ENCODE results near the gene C19orf47. TPM values are rescaled to one million over a fixed set of nuclear protein-coding genes. Genes with fewer than 3 reads are reported as not detected.

The C19orf47 gene
- polyA plus RNA-seq, 4 donors: 5.1 to 13.2 (median 7.4) TPM

DNA sequence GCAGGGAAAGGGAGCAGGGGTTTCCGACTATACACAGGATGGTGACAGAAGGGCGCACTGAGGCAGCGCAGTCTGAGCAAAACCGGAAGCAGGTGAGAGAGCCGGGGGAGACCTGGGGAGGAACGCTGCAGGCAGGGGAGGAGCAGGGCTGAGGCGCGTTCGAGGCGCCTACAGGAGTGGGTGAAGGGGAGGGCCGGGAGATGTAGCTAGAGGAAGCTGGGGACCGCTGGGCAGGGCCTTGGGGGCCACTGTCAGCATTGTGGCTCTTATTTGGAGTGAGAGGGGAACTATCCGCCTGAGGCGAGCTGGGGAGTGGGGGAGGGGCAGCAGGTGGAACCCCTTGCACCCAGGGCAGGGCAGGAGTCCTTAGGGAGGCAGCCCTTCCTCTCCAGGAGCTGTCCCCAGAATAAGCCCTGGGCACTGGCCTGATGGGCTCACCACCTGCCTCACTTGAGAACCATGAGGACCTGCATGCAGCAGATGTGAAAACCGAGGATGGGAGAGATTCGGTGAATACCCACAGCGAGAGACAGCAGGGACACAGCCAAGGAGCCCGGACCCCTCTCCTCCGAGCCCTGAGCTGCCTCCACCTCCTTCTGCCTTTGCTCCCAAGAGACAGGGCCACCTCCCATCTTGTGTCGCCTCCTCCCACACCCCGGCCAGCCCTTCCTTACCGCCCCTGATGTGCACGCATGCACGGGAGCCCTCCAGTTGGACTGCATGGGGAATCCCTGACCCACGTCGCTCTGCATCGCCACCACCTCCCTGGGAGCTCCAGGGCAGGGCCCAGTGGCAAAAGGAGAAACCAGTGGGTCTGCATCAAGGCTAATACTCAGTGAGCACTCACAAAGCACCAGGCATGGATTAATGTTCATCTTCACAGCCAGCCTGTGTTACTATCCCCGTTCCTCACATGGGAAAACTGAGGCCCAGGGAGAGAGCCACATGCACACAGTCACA lies 73.3 kb downstream of the C19orf47 start:
- FAIRE-seq (no peak), DNase-seq (no peak)
- Histone ChIP-seq H3K27me3 (ENCODE audit: control insufficient read depth in 3 of 3, insufficient read depth in 3 of 3, low read length in 3 of 3) (no peaks in the 10 kb centered on the region), H3K4me1 (ENCODE audit: control insufficient read depth in 3 of 3, insufficient read depth in 2 of 3, low read depth in 1 of 3, low read length in 2 of 3) (peaks cover 3 to 24% (median 6%) of the 10 kb centered on the region in 3 donors), H3K4me3 (ENCODE audit: low read depth in 1 of 3, low read length in 3 of 3) (no peak overlapping the region), H3K36me3 (ENCODE audit: control insufficient read depth in 3 of 3, insufficient read depth in 2 of 3, low read depth in 1 of 3, low read length in 3 of 3) (peaks cover 0 to 62% (median 0%) of the 10 kb centered on the region in 3 donors), H3K27ac (ENCODE audit: low read depth in 1 of 3, low read length in 2 of 3) (no peak overlapping the region), H3K9me3 (ENCODE audit: control insufficient read depth in 2 of 2, insufficient read depth in 1 of 2, low read depth in 1 of 2, low read length in 1 of 2) (no peaks in the 10 kb centered on the region)
- WGBS, 3 donors: 61 to 76% (median 70%) methylated on average over 28 of the region's 28 CpGs

DNA sequence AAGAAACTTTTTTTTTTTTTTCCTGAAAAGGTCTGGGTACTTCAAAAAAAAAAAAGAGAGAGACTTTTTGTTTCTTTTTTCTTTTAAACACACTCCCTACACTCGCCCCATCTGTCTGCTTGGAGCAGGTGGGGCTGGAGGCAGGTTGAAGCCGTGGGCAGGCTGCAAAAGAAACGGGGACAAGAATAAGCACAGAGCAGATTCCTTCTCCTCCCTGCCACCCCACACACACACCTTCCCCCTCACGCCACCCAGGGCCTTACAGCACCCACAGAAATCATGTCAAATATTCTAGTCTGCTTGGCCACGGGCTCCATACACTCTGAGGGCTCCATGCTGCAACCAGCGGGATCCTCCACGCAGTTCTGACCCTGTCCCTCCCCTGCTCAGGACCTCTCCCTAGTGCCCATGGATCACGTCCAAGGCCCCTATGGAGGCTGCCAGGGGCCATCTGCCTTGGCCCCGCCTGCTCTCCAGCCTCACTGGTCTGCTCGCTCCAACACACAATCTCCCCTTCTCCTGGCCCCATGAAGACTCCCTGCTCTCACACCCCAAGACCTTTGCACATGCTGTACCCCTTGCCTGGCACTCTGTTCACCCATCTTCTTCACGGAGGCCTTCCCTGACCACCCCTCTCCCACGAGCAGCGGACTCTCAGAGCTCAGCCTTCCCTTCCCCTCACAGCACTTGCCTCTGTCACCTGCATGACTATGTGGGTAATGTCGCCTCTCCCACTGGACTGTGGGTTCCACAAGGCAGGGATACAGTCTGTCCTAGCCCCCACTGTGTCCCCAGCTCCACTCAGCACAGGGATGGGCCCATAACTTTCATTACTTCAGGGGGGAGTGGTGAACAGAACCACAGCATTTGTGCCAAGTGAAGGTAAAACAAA lies 74.5 kb downstream of the C19orf47 start:
- peaks cover 0 to 13% (median 2%) of the 10 kb centered on the region in 3 donors for H3K4me1 ChIP-seq (ENCODE audit: control insufficient read depth in 3 of 3, insufficient read depth in 2 of 3, low read depth in 1 of 3, low read length in 2 of 3)
- no peak for FAIRE-seq
- H3K27ac ChIP-seq (ENCODE audit: low read depth in 1 of 3, low read length in 2 of 3): no peak overlapping the region
- 44 to 62% (median 48%) methylated on average over 14 of the region's 14 CpGs for WGBS, 3 donors
- H3K4me3 ChIP-seq (ENCODE audit: low read depth in 1 of 3, low read length in 3 of 3): no peak overlapping the region
- H3K36me3 ChIP-seq (ENCODE audit: control insufficient read depth in 3 of 3, insufficient read depth in 2 of 3, low read depth in 1 of 3, low read length in 3 of 3): peaks cover 0 to 63% (median 0%) of the 10 kb centered on the region in 3 donors
- no peak for DNase-seq
- H3K9me3 ChIP-seq (ENCODE audit: control insufficient read depth in 2 of 2, insufficient read depth in 1 of 2, low read depth in 1 of 2, low read length in 1 of 2): no peaks in the 10 kb centered on the region
- no peaks in the 10 kb centered on the region for H3K27me3 ChIP-seq (ENCODE audit: control insufficient read depth in 3 of 3, insufficient read depth in 3 of 3, low read length in 3 of 3)

DNA sequence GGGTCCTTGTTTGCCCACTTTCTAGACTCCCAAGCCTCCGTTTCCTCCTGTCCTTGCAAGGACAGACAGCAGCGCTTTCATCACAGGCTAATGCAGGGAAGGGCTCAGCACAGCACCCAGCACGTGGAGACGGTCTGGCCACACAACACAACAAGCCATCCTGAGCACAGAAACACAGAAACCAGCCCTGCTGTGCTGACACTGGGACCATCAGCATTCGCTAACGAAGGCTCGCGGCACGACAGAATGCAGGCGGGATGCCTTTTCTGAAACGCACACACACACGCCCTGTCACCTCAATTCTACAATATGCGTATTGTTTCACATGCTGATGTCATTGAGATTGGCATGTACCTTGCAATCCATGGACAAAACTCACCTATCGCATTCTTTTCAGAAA lies 75.9 kb downstream of the C19orf47 start:
- FAIRE-seq (no peak), DNase-seq (no peak)
- H3K4me3 ChIP-seq (ENCODE audit: low read depth in 1 of 3, low read length in 3 of 3): no peak overlapping the region
- H3K27ac ChIP-seq (ENCODE audit: low read depth in 1 of 3, low read length in 2 of 3): no peak overlapping the region
- no peaks in the 10 kb centered on the region for H3K27me3 ChIP-seq (ENCODE audit: control insufficient read depth in 3 of 3, insufficient read depth in 3 of 3, low read length in 3 of 3)
- peaks cover 0 to 2% (median 0%) of the 10 kb centered on the region in 3 donors for H3K4me1 ChIP-seq (ENCODE audit: control insufficient read depth in 3 of 3, insufficient read depth in 2 of 3, low read depth in 1 of 3, low read length in 2 of 3)
- WGBS, 3 donors: 93 to 96% (median 93%) methylated on average over 14 of the region's 14 CpGs
- H3K9me3 ChIP-seq (ENCODE audit: control insufficient read depth in 2 of 2, insufficient read depth in 1 of 2, low read depth in 1 of 2, low read length in 1 of 2): no peaks in the 10 kb centered on the region
- peaks cover 0 to 63% (median 0%) of the 10 kb centered on the region in 3 donors for H3K36me3 ChIP-seq (ENCODE audit: control insufficient read depth in 3 of 3, insufficient read depth in 2 of 3, low read depth in 1 of 3, low read length in 3 of 3)

DNA sequence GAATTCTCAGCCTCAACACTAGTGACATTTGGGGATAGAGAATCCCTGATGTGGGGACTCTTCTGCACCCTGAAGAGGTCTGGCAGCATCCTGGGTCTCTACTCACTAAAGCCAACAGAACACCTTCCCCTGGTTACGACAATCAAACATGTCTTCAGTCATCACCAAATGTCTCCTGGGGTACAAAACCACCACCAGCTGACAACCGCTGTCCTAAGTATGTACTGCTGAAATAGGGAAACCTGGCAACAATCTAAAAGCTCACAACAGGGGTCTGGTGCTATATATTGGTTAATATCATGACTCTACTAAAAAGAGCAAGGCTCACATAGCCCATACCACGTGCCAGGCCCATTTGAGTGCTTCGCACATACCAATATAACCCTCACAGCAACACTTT lies 76.5 kb downstream of the C19orf47 start:
- Histone ChIP-seq H3K4me1 (ENCODE audit: control insufficient read depth in 3 of 3, insufficient read depth in 2 of 3, low read depth in 1 of 3, low read length in 2 of 3) (peaks cover 0 to 2% (median 0%) of the 10 kb centered on the region in 3 donors), H3K9me3 (ENCODE audit: control insufficient read depth in 2 of 2, insufficient read depth in 1 of 2, low read depth in 1 of 2, low read length in 1 of 2) (no peaks in the 10 kb centered on the region), H3K27me3 (ENCODE audit: control insufficient read depth in 3 of 3, insufficient read depth in 3 of 3, low read length in 3 of 3) (no peaks in the 10 kb centered on the region), H3K27ac (ENCODE audit: low read depth in 1 of 3, low read length in 2 of 3) (no peak overlapping the region), H3K4me3 (ENCODE audit: low read depth in 1 of 3, low read length in 3 of 3) (no peak overlapping the region), H3K36me3 (ENCODE audit: control insufficient read depth in 3 of 3, insufficient read depth in 2 of 3, low read depth in 1 of 3, low read length in 3 of 3) (peaks cover 0 to 63% (median 0%) of the 10 kb centered on the region in 3 donors)
- FAIRE-seq: no peak
- WGBS, 3 donors: 91 to 96% (median 93%) methylated on average over 4 of the region's 4 CpGs
- no peak for DNase-seq

DNA sequence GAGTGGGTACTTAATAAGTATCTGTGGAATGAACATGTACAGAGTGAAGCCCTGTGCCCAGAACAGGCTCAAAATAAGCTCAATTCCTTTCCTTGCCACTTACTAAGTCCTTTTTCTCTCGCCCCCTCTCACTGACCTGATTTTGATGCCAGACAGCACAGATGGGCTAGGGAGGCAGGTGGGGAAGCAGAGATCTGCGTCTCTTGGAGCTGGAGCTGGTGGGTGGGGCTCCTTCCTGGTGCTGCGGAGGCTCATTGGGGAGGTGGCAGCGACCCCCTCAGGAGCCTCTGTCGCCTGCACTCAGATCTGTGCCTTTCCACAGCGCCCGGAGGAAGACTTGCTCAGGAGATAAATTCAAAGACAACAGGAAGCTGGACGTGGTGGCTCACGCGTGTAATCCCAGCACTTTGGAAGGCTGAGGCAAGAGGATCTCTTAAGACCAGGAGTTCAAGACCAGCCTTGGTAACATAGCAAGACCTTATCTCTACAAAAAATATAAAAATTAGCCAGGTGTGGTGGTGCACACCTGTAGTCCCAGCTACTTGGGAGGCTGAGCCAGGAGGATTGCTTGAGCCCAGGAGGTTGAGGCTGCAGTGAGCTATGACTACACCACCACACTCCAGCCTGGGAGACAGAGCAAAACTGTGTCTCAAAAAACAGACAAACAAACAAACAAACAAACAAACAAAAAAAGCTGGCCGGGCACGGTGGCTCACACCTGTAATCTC lies 77.7 kb downstream of the C19orf47 start:
- peaks cover 0 to 2% (median 0%) of the 10 kb centered on the region in 3 donors for H3K4me1 ChIP-seq (ENCODE audit: control insufficient read depth in 3 of 3, insufficient read depth in 2 of 3, low read depth in 1 of 3, low read length in 2 of 3)
- H3K27me3 ChIP-seq (ENCODE audit: control insufficient read depth in 3 of 3, insufficient read depth in 3 of 3, low read length in 3 of 3): no peaks in the 10 kb centered on the region
- no peaks in the 10 kb centered on the region for H3K9me3 ChIP-seq (ENCODE audit: control insufficient read depth in 2 of 2, insufficient read depth in 1 of 2, low read depth in 1 of 2, low read length in 1 of 2)
- H3K36me3 ChIP-seq (ENCODE audit: control insufficient read depth in 3 of 3, insufficient read depth in 2 of 3, low read depth in 1 of 3, low read length in 3 of 3): peaks cover 0 to 66% (median 0%) of the 10 kb centered on the region in 3 donors
- no peak for DNase-seq
- no peak overlapping the region for H3K4me3 ChIP-seq (ENCODE audit: low read depth in 1 of 3, low read length in 3 of 3)
- WGBS, 3 donors: 83 to 89% (median 87%) methylated on average over 12 of the region's 12 CpGs
- no peak for FAIRE-seq
- no peak overlapping the region for H3K27ac ChIP-seq (ENCODE audit: low read depth in 1 of 3, low read length in 2 of 3)

Other genes starting within 250 kb of the C19orf47 start
- gene MAP3K10, start 157.0 kb downstream of the C19orf47 start, polyA plus RNA-seq: 1 to 10 TPM; 5.4 to 9.7 (median 6.9) TPM
- 1 to 10 TPM in 1 of 4 donors, under 1 TPM in 1, not detected in 2; 0.21 to 2.6 TPM for gene TTC9B, start 130.0 kb downstream of the C19orf47 start, polyA plus RNA-seq
- gene CCNP, start 121.7 kb downstream of the C19orf47 start, polyA plus RNA-seq: 1 to 10 TPM in 2 of 4 donors, under 1 TPM in 1, not detected in 1; 0.82 to 1.2 (median 1.1) TPM
- 10 to 100 TPM; 19.2 to 97.2 (median 48.5) TPM for gene AKT2, start 63.1 kb downstream of the C19orf47 start, polyA plus RNA-seq
- 100 to 1,000 TPM in 2 of 4 donors, 10 to 100 TPM in 2; 48.1 to 314 (median 93.6) TPM for gene PLD3, start 298 bp upstream of the C19orf47 start, polyA plus RNA-seq
- gene HIPK4, start 41.8 kb upstream of the C19orf47 start, polyA plus RNA-seq: under 1 TPM in 2 of 4 donors, not detected in 2; 0.07 TPM
- gene PRX, start 65.0 kb upstream of the C19orf47 start, polyA plus RNA-seq: 1 to 10 TPM in 2 of 4 donors, under 1 TPM in 2; 0.45 to 3.1 (median 1.3) TPM
- 10 to 100 TPM in 3 of 4 donors, 1 to 10 TPM in 1; 8.7 to 29.7 (median 22.6) TPM for gene SERTAD1, start 77.6 kb upstream of the C19orf47 start, polyA plus RNA-seq
- 10 to 100 TPM; 21.3 to 31.3 (median 28.0) TPM for gene SERTAD3, start 95.9 kb upstream of the C19orf47 start, polyA plus RNA-seq
- 100 to 1,000 TPM; 101 to 206 (median 201) TPM for gene BLVRB, start 117.3 kb upstream of the C19orf47 start, polyA plus RNA-seq
- 1 to 10 TPM in 3 of 4 donors, not detected in 1; 1.1 to 2.0 (median 1.8) TPM for gene SPTBN4, start 118.6 kb upstream of the C19orf47 start, polyA plus RNA-seq
- 10 to 100 TPM; 27.0 to 70.3 (median 60.4) TPM for gene SHKBP1, start 228.5 kb upstream of the C19orf47 start, polyA plus RNA-seq

Measured in small intestine (tissue), 7 donors.